Loucy (cell line): ENCODE data around the gene NKAIN2.

Experiments
- H2AFZ ChIP-seq: fragments of 200-600 bp; sonication (generic); 2 replicates; pipeline ENCODE4 v1.6.0; 2016; ENCODE audit warnings: antibody characterized with exemption, mild to moderate bottlenecking, low read length, moderate library complexity
- H3F3A ChIP-seq: fragments of 200-600 bp; 2 replicates; pipeline ENCODE4 v1.6.0; 2016; ENCODE audit warnings: antibody characterized with exemption, low read depth, mild to moderate bottlenecking
- H3K27me3 ChIP-seq: fragments of 200-600 bp; sonication (generic); 2 replicates; pipeline ENCODE4 v1.6.1; 2014; ENCODE audit warnings: low read length, mild to moderate bottlenecking; ENCODE audit not compliant: insufficient read depth, poor library complexity, severe bottlenecking
- H3K36me3 ChIP-seq: fragments of 200-600 bp; sonication (generic); 2 replicates; pipeline ENCODE4 v1.6.1; 2016; ENCODE audit warnings: low read length; ENCODE audit not compliant: insufficient read depth
- H3K4me1 ChIP-seq: fragments of 200-600 bp; sonication (generic); 2 replicates; pipeline ENCODE4 v1.5.1; 2014; ENCODE audit warnings: low read length, mild to moderate bottlenecking; ENCODE audit not compliant: insufficient read depth, poor library complexity, severe bottlenecking
- H3K4me2 ChIP-seq: fragments of 200-600 bp; sonication (generic); 2 replicates; pipeline ENCODE4 v1.6.0; 2014; ENCODE audit warnings: antibody characterized with exemption, low read length, low read depth, mild to moderate bottlenecking; ENCODE audit not compliant: poor library complexity, severe bottlenecking
- H3K4me3 ChIP-seq: fragments of 200-600 bp; sonication (generic); 2 replicates; pipeline ENCODE4 v1.5.1; 2014; ENCODE audit warnings: low read length, mild to moderate bottlenecking, mixed read lengths; ENCODE audit not compliant: poor library complexity, severe bottlenecking
- H3K79me2 ChIP-seq: fragments of 200-600 bp; sonication (generic); 2 replicates; pipeline ENCODE4 v1.6.1; 2014; ENCODE audit warnings: low read length; ENCODE audit not compliant: insufficient read depth
- H3K9ac ChIP-seq: fragments of 200-600 bp; sonication (generic); 2 replicates; pipeline ENCODE4 v1.6.0; 2014; ENCODE audit warnings: mild to moderate bottlenecking, low read depth, low read length, moderate library complexity; ENCODE audit not compliant: poor library complexity, severe bottlenecking
- H3K9me2 ChIP-seq: fragments of 200-600 bp; sonication (generic); replicated peaks from 2 replicates; pipeline ENCODE4 v1.6.1; 2016; ENCODE audit warnings: low read depth, low read length, mixed read lengths
- H3K9me3 ChIP-seq: fragments of 200-600 bp; sonication (generic); 2 replicates; pipeline ENCODE4 v1.6.1; 2014; ENCODE audit warnings: mild to moderate bottlenecking, antibody characterized with exemption, low read length, low read depth; ENCODE audit not compliant: insufficient read depth
- H4K20me1 ChIP-seq: fragments of 200-600 bp; sonication (generic); 2 replicates; pipeline ENCODE4 v1.6.0; 2014; ENCODE audit warnings: antibody characterized with exemption, low read length, mild to moderate bottlenecking; ENCODE audit not compliant: insufficient read depth, poor library complexity, severe bottlenecking
- EZH2phosphoT487 ChIP-seq: fragments of 200-600 bp; IDR thresholded peaks from 2 replicates; pipeline ENCODE4 v1.6.1; 2018; ENCODE audit warnings: antibody characterized with exemption, mild to moderate bottlenecking, moderate library complexity, borderline replicate concordance
- TF ChIP-seq, protein P1 (sequence below): fragments of 200-600 bp; sonication (generic); conservative IDR thresholded peaks from 2 replicates; pipeline ENCODE4 v1.5.1; 2014; ENCODE audit warnings: mild to moderate bottlenecking, antibody characterized with exemption, low read length

Gene NKAIN2

DNA sequence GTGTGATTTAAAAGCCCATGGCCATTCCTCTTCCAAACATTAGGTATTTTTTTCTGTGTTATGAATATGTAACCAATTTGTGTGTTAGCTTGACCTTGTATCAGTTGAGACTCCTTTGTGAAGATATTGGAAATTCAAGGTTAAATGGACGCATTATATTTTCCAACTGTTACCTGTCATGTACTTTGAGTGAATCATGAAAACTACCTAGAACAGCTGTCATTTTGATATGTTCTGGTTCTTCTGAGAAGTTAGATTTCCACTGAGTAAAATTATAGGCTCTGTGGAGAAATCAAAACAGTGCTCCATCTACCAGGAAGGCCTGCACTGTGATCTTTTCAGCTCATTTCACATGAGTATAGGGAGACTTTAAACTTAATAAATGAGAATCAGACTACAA lies 470.0 kb downstream of the NKAIN2 start:
- Histone ChIP-seq H3F3A (no peaks in the 10 kb centered on the region), H3K36me3 (no peaks in the 10 kb centered on the region), H2AFZ (no peak overlapping the region), H3K79me2 (no peaks in the 10 kb centered on the region), H3K4me1 (peaks cover 4% of the 10 kb centered on the region), H3K9me3 (no peaks in the 10 kb centered on the region), H4K20me1 (no peaks in the 10 kb centered on the region), H3K27me3 (no peaks in the 10 kb centered on the region), H3K9ac (no peak overlapping the region), H3K4me3 (no peak overlapping the region), H3K9me2 (no peaks in the 10 kb centered on the region), H3K4me2 (no peak overlapping the region)
- TF ChIP-seq, protein P1, sequence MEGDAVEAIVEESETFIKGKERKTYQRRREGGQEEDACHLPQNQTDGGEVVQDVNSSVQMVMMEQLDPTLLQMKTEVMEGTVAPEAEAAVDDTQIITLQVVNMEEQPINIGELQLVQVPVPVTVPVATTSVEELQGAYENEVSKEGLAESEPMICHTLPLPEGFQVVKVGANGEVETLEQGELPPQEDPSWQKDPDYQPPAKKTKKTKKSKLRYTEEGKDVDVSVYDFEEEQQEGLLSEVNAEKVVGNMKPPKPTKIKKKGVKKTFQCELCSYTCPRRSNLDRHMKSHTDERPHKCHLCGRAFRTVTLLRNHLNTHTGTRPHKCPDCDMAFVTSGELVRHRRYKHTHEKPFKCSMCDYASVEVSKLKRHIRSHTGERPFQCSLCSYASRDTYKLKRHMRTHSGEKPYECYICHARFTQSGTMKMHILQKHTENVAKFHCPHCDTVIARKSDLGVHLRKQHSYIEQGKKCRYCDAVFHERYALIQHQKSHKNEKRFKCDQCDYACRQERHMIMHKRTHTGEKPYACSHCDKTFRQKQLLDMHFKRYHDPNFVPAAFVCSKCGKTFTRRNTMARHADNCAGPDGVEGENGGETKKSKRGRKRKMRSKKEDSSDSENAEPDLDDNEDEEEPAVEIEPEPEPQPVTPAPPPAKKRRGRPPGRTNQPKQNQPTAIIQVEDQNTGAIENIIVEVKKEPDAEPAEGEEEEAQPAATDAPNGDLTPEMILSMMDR, result no peak
- no peak for TF ChIP-seq EZH2phosphoT487

DNA sequence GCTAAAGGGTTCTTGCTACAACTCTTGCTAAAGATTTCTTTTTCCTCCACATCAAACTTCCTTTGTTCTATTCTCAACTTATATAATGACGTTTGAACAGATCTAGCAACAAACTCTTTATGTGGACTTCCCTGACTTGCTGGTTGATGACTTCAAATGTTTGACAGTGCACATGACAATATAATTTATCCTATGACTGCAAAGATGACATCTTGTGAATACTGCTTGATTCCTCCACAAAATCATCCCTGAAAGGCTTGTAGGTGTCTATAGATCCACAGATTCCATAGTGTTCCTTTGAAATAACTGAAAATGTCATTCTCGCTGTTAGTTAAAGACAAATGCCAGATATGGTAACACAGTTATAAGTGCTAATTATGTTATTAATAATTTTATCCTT lies 478.9 kb downstream of the NKAIN2 start:
- Histone ChIP-seq H2AFZ (no peak overlapping the region), H3K79me2 (no peaks in the 10 kb centered on the region), H3F3A (no peaks in the 10 kb centered on the region), H3K9me3 (no peaks in the 10 kb centered on the region), H3K9me2 (no peaks in the 10 kb centered on the region), H3K36me3 (no peaks in the 10 kb centered on the region), H4K20me1 (no peaks in the 10 kb centered on the region), H3K27me3 (no peaks in the 10 kb centered on the region), H3K4me1 (no peaks in the 10 kb centered on the region), H3K4me2 (no peak overlapping the region), H3K4me3 (no peak overlapping the region), H3K9ac (no peak overlapping the region)
- TF ChIP-seq, protein P1, result no peak
- no peak for TF ChIP-seq EZH2phosphoT487

DNA sequence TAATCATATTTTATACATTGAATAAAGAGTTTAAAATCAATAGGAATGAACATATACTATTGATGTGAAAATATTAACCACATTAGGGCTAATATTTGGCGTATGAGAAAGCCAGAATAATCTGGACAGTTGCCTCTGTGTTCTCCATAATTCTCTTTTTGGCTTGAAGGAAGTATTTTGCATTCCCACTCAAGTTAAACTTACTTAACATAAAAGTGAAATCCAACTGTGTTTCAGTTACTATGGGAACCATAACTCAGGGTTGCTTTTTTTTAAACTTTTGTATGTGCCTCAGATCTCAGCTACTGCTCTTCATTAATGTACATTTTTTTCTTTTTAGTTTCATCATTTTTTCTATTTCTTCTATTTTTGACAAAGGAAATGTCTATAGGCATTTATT lies 479.8 kb downstream of the NKAIN2 start:
- Histone ChIP-seq H3K9me2 (no peaks in the 10 kb centered on the region), H2AFZ (no peak overlapping the region), H3K4me3 (no peak overlapping the region), H3K9me3 (no peaks in the 10 kb centered on the region), H3K27me3 (no peaks in the 10 kb centered on the region), H3K9ac (no peak overlapping the region), H3F3A (no peaks in the 10 kb centered on the region), H3K4me1 (no peaks in the 10 kb centered on the region), H3K36me3 (no peaks in the 10 kb centered on the region), H3K79me2 (no peaks in the 10 kb centered on the region), H4K20me1 (no peaks in the 10 kb centered on the region), H3K4me2 (no peak overlapping the region)
- TF ChIP-seq EZH2phosphoT487, result no peak
- TF ChIP-seq, protein P1, result no peak
